ENCODE data around the gene TAS2R43.
"Not testable (repeated sequence)": the region's sequence is repeated elsewhere in the genome, so short reads cannot be mapped to it uniquely, and the experiment has no call there.

Gene TAS2R43

DNA sequence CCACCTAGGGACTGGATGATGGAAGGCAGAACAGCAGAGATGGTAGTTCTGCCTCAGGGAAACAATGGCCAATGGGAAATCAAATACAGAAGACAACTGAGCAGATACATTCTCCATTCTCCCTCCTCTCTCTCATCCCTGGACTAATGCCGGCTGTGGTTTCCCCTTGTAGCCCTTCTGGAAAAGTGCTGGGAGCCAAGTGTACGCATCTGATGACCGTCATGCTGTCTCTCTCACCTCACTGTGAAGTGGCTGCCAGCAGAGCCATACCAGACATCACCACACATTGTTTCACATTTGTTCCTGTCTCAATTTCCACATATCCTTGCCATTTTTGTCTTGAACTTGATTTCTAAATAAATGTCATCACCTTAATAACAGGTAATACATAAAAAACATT is 33.1 kb downstream of the TAS2R43 start:
- no peak for DNase-seq

DNA sequence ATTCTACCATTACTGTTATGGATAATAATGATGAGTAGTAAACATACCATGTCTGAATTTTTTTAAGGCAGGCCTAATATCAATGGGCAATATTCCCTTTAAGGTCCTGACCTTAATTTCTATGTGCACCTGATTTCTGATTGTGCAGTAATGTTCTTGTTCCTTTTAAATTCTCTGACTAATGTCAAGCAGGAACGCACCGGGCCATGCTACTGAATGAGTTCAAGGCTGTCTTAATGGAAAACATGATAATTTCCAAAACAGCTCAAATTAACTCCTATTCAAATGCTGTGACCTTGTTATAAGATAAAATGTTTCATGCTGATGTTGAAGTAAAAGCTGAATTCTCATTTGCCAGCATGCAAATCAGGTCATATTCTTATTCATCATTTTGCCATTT is 36.8 kb downstream of the TAS2R43 start:
- DNase-seq = no peak

DNA sequence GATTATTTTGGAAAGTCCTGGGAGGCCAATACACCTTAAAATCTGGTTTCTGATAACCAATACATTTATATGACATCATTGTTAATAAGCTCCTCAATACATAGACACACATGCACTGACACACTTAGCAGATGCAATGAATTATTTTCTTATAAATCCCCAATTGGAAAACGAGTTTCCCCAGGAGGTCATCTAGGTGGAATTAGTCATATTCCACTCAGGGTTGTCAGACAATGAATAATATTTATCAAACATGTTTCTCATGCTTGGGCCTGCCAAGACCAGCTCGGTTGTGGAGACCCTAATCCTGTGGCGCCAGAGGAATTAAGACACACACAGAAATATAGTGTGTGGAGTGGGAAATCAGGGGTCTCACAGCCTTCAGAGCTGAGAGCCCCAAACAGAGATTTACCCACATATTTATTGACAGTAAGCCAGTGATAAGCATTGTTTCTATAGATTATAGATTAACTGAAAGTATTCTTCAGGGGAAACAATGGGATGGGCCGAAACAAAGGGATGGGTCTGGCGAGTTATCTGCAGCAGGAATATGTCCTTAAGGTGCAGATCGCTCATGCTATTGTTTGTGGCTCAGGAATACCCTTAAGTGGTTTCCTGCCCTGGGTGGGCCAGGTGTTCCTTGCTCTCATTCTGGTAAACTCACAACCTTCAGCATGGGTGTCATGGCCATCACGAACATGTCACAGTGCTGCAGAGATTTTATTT is 42.1 kb downstream of the TAS2R43 start:
- not testable (repeated sequence) for DNase-seq

DNA sequence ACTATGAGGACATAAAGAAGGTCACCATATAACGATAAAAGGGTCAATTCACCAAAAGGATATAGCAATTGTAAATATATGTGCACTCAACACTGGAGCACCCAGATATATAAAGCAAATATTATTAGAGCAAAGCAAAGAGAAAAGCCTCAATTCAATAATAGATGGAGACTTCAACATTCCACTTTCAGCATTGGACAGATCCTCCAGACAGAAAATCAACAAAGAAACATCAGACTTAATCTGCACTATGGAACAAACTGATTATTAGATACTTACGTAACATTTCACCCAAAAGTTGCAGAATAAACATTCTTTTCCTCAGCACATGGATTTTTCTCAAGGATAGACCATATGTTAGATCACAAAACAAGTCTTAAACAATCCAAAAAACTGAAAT is 50.7 kb downstream of the TAS2R43 start:
- not testable (repeated sequence) for DNase-seq
